Measurements from ENCODE around the gene NIPA2.

Gene NIPA2

GRCh38 chr15:22902981-22903380, 64.5 kb downstream of the NIPA2 start:
- DNase-seq (ENCODE audit: low spot score) = no peak

- DNase-seq (ENCODE audit: low spot score) = no peak
These were observed 65.0 kb downstream of the NIPA2 start for GRCh38 chr15:22903427-22903826.

GRCh38 chr15:22903961-22904534, 65.6 kb downstream of the NIPA2 start:
- no peak for DNase-seq (ENCODE audit: low spot score)

DNA sequence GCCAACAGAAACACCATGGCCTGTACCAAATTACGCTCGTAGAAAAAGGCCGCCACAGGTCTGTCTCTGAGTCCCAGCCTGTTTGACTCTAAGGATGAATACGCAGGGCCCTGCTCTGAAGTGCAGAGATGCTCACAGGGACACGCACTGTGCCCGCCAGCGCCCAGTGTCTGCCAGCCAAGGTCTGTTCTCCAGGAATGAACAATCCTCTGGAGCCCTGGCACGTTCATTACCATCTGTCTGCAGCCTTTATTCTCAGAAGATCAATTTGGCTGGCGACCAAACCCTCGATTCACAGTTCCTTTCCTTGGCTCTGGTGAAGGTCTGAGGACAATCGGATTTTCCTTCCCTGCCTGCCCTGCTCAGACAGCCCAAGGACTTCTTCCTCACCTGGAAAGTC, 66.3 kb downstream of the NIPA2 start:
- no peak for DNase-seq (ENCODE audit: low spot score)

DNA sequence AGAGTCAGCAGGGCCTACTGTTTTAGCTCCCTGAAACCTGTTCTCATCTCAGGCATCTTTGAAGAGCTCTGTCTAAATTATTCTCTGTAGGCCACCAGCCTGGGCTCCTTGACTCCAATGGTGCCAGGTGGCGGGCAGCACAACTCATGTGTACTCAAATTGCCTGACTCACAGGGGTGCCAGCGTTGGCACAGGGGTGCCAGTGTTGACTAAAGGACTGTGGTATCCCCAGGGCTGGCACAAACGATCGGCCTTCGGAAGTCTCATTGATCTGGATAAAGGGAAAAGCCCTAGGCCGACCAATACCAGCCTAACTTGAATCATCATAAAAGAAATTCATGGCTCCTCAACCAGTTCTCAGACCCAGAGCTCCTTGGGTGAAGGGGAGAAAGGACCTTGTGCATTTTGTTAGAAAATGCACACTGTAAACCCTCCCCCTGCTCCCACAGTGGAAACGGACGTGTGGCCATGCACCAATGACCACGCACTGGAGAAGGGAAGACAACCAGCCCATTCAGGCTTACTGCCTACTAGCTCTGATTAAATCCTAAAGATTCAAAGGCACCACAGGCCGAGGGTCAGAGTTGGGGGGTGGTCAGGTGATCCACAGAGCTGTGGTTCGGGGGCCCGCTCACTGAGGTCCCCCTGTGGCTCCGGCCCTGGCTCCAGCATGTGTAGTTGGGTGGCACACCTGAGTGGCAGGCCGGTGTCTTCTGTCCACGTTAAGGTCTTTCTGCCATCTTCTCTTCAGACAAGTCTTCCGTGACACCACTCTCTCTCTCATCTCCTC, 68.9 kb downstream of the NIPA2 start:
- no peak for DNase-seq (ENCODE audit: low spot score)

DNA sequence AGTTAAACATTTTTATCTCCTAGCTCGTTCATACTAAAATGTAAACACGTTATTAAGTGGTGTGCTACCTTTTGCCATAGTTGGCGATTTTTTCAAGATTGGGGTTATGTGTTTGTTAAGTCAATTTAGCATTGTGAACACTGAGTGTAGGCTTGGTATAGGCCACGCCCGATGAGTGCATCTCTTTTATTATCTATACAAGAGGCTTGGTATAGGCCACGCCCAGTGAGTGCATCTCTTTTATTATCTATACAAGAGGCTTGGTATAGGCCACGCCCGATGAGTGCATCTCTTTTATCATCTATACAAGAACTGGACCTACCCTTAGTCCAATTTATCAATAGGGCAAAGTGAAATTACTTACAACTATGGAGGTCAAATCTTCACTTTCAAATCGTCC, 70.4 kb downstream of the NIPA2 start:
- no peak for DNase-seq (ENCODE audit: low spot score)

- no peak for DNase-seq (ENCODE audit: low spot score)
These were observed 72.8 kb downstream of the NIPA2 start for GRCh38 chr15:22911306-22911705.

DNA sequence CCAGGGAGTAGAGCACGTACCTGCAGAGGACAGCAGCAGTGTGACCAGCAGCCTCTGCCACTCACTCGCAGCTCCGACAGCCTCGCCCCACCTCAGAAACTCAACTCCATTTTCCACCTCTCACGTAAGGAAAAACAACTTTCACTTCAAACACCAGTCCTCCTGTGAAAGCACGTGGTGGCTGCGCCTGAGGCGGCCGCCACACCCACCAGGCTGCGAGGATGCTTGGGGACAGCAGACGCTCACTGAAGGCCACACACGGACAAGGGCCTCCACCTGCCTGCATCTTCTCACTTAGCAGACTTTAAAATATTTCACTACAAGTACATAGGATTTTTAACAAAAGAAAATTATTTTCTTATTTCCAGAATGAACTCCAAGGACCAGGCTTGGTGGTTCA, 73.8 kb downstream of the NIPA2 start:
- no peak for DNase-seq (ENCODE audit: low spot score)

- DNase-seq (ENCODE audit: low spot score) = no peak
These were observed 75.3 kb downstream of the NIPA2 start for GRCh38 chr15:22913646-22914380.

GRCh38 chr15:22915866-22916515, 77.5 kb downstream of the NIPA2 start:
- DNase-seq (ENCODE audit: low spot score) = no peak

- no peak for DNase-seq (ENCODE audit: low spot score)
These were observed 78.3 kb downstream of the NIPA2 start for GRCh38 chr15:22916606-22917350.

- DNase-seq (ENCODE audit: low spot score) = no peak
These were observed 79.1 kb downstream of the NIPA2 start for GRCh38 chr15:22917556-22917955.

Data from AG20443 (cell line).